HG03575 (cell line): ENCODE data around the gene LCOR.
"Not testable (repeated sequence)": the region's sequence is repeated elsewhere in the genome, so short reads cannot be mapped to it uniquely, and the experiment has no call there.

Experiments used
- ATAC-seq: cut with Tn5 transposase; IDR thresholded peaks from one replicate; pipeline ENCODE4 v1.9.1; 2021; ENCODE audit not compliant: unreplicated experiment, insufficient number of reproducible peaks, low FRiP score; ENCODE audit errors: extremely low read depth

The LCOR gene

GRCh38 chr10:96831867-96832720 lies at the start of gene LCOR:
Gene LCOR (plus strand): TSS chr10:96832298. CDS start chr10:96949058, 116,760 bp downstream.
- ATAC-seq: no peak

- no peak for ATAC-seq
These were observed 47.8 kb upstream of the LCOR start for GRCh38 chr10:96784253-96784652.

DNA sequence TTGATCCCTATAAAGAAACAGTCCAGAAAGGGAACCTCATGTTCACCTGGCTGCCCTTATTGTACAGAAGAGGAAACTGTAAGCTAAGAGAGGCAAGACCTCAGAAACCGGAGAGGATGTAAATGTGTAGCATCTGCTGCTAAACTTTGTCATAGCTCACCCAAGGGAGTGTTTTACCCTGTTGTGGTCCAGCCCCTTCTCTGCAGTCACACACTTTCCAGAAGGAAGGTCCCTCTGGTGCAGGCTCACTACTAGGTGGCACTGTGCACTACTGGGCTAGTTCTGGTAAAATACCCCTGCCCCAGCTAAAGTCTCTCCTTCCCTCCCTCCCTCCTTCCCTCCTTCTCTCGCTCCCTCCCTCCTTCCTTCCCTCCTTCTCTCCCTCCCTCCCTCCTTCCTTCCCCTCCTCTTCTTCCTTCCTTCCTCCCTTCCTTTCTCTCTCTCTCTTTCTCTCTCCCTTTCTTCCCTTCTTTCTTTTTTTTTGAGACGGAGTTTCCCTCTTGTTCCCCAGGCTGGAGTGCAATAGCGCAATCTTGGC lies 42.5 kb upstream of the LCOR start:
- no peak for ATAC-seq

DNA sequence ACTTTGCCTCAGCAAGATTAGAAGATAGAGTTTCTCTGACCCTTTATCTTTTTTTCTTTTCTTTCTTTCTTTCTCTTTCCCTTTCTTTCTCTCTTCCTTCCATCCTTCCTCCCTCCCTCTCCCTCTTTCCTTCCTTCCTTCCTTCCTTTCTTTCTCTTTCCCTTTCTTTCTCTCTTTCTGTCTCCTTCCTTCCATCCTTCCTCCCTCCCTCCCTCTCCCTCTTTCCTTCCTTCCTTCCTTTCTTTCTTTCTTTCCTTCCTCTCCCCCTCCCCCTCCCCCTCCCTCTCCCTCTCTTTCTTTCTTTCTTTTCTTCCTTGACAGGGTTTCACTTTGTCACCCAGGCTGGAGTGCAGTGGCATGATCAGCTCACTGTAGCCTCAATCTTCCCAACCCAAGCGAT lies 40.2 kb upstream of the LCOR start:
- no peak for ATAC-seq

- ATAC-seq: no peak
These were observed 37.0 kb upstream of the LCOR start for GRCh38 chr10:96794836-96795733.

DNA sequence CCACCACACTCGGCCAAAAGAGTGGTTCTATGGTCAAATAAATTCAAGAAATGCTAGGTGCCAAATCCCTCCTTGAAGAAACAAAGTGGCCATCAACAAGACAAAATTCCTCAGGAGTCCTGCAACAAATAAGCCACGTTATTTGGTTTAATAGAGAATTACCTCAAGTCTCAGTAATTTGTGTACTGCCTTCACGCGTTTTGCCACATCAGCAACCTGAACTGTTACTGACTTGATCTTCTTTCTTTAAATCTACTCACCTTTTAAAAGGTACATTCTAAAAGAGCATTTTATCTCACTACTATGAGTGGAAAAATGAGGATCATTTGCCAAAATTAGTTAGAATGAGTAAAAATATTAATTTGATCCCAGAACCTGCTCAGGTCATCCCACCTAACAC lies 34.6 kb upstream of the LCOR start:
- no peak for ATAC-seq

DNA sequence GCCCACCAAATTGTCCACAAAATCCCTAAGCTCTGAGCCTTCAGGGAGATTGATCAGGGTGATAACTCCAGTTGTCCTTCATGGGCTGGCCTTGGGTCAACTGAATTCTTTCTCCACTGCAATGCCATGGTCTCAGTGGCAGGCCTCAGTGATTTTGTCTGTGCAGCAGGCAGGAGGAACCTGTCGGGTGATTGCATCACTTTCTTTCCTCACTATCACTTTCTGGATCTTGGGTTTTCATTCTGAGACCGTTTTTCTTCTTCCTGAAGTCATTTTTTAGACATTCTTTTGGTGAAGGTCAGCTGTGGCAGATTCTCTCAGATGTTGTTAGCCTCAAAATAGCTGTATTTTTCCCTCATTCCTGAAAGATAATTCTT lies 28.8 kb upstream of the LCOR start:
- ATAC-seq: no peak

DNA sequence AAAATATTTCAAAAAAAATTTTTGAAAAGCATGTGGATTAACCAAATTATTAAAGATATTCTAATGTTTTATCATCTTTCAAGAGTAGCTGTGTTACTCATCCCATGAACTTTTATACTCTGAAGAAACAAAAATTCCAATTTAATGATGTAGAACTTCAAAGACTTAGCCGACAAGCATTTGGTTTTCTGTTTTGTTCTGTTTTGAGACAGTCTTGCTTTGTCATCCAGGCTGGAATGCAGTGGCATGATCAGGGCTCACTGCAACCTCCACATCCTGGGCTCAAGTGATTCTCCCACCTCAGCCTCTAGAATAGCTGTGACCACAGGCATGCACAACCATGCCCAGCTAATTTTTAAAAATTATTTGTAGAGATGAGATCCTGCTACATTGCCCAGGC lies 17.8 kb upstream of the LCOR start:
- no peak for ATAC-seq

DNA sequence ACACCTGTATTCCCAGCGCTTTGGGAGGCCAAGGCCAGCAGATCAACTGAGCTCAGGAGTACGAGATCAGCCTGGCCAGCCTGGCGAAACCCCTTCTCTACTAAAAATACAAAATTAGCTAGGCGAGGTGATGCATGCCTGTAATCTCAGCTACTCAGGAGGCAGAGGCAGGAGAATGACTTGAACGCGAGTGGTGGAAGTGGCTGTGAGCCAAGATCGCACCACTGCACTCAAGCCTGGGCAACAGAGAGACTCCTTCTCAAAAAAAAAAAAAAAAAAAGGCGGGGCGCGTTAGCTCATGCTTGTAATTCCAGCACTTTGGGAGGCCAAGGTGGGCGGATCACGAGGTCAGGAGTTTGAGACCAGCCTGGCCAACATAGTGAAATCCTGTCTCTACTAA lies 13.1 kb upstream of the LCOR start:
- not testable (repeated sequence) for ATAC-seq

- no peak for ATAC-seq
These were observed 11.3 kb upstream of the LCOR start for GRCh38 chr10:96820765-96821164.

DNA sequence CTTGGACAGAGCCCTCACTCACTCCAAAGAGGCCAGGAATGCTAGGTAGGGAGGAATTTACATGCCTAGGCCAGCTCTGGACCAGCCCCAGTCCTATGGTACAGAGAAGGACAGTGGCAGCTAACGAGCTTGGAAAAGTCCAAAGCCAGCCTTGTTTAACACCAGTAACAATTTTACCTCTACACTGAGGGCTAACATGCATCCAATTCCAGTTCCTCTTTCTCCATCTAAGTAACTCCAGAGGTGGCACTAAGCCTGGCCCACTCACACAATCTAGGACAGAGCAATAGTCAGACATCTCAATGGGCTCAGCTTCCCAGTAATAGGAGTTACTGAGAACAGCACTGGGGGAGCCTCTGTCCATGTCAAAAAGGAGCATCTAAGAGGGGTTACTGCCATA lies 5.7 kb upstream of the LCOR start:
- ATAC-seq: no peak

DNA sequence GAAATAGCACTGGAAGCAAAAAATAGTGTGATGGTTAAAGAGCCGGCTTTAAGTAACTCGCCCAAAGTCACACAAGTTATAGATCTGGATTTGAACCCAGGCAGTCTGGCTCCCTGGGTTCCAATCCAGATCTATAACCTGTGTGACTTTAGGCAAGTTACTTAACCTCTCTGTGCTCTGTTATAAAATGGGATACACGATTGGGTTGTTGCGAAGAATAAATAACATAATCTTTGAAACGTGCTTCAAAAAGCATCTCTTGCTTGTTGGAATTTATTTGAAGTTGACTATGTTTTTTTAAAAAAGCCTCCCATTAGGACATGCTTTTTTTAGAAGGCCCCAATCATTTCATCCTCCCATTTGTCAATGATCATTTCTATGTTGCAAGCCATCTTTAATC lies 3.5 kb upstream of the LCOR start:
- ATAC-seq: no peak

- ATAC-seq: no peak
These were observed 2.9 kb upstream of the LCOR start for GRCh38 chr10:96829029-96829773.

DNA sequence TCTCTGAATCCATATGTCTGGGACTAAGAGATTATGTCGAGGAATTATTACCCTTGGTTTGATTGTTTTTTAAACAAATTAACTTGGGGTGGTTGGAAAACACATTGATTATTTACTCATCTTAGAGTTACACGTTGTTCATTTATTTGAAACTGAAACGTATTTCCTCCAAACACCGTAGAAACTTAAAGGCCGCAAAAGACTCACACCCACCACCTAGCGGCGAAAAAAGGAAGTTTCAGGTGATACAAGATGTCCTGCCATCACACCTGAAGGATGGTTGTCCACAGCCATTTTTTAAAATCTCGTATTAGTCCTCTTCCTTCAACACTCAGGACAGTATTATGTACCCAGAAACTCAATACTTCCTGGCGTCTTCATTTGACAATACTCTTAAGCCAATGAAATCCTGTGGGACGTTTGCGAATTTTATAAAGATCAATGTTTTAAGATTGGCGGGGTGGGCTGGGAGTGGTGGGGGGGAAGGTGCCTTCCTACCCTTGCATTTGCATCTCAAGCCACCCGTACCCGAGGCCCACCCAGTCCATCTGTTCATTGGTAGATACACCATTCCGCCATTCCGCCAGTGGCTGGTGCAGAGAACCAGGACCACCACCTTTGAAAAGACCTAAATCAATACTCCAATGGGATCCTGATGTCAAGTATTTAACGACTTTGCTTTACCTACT lies 1.4 kb upstream of the LCOR start:
- ATAC-seq: no peak

DNA sequence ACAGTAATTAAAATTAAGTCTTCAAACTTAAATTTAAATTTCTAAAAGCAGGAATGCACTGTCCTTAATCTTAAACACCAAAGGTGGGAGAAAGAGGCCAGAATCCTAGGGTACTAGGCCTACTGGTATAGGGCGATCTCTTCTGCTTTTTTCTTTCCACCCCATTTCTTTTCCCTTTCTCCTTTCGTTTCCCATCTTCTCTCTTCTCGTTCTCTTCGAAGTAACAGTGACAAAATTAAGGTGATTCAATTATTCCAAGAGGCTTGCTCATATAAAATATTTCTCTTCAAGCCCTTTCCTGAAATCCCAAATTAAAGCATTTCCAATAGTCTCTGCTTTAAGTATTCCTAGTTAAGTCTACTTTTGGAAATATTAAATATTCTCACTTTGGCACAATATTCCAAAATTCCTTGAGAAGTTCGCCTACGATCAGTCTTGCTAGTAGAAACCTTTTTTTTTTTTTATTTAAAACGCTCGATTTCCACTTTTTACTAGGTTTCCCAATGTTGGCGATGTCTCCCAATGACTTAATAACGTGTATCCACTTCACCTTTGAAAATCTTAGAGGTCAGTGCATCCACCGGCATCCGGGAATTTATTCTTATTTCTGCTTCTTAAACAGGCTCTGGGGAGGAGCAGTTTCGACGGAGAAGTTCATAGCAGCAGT lies 765 bp upstream of the LCOR start:
- no peak for ATAC-seq

GRCh38 chr10:96832721-96833219 lies 672 bp downstream of the LCOR start:
- ATAC-seq: no peak

DNA sequence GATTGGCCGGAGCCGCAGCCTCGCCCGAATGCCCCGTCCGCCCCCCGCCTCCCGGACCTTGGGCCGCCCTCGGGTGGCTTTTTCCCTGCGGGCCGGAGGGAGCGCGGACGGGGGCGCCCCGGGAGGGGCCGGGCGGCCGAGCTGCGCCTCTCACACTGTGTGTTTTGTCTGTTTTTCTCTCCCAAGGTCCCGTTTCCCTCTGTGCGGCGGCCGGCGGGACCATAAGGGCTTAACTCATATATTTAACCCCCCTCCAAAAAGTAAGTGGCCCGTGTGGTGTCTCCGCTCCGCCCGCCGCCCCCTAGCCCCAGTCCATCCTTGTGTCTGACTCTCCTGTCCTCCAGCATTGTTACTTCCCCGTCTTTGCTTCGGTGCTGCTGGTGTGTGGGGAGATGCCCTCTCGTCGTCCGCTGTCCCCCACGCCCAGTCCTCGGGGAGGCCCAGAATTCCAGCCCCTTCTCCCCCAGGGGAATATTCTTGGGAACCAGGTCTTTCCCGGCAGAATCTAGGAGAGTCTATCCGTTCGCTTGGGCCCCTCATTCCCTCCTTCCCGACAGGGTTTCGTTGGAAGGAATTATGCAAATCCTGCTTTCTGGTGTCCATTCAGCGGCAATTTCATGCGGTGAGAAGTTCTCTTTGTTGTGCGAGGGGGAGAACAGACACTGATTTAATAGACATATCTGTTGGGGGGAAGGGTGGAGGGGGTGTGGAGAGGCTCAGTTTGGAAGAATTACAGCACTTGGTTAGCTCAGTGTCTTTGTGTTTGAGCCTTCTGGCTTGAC lies 1.3 kb downstream of the LCOR start:
- ATAC-seq: no peak
